SH-SY5Y (cell line): ENCODE data around the gene MSANTD3.

Experiments used
- GATA2 ChIP-seq: IDR thresholded peaks from 2 replicates; pipeline ENCODE4 v1.6.1; 2011; ENCODE audit warnings: mild to moderate bottlenecking, low read depth, low read length
- GATA3 ChIP-seq: IDR thresholded peaks from 2 replicates; pipeline ENCODE4 v1.6.1; 2011; ENCODE audit warnings: low read depth, mild to moderate bottlenecking, low read length, moderate library complexity

GRCh38 chr9:100466829-100467221 lies 39.9 kb downstream of the MSANTD3 start:
- TF ChIP-seq GATA2 (no peak), GATA3 (no peak)
